HG03354 (cell line): ENCODE results near the gene VAC14.
"Not testable (repeated sequence)": the region's sequence is repeated elsewhere in the genome, so short reads cannot be mapped to it uniquely, and the experiment has no call there.

Source experiments
- ATAC-seq: cut with Tn5 transposase; IDR thresholded peaks from one replicate; pipeline ENCODE4 v1.9.1; 2021; ENCODE audit warnings: mild to moderate bottlenecking; ENCODE audit not compliant: unreplicated experiment, poor library complexity, severe bottlenecking

VAC14 gene

GRCh38 chr16:70747703-70748631 lies 53.0 kb downstream of the VAC14 start:
- no peak for ATAC-seq

GRCh38 chr16:70746708-70747424 lies 54.1 kb downstream of the VAC14 start:
- no peak for ATAC-seq

GRCh38 chr16:70746040-70746707 lies 54.8 kb downstream of the VAC14 start:
- no peak for ATAC-seq

- no peak for ATAC-seq
These were observed 55.4 kb downstream of the VAC14 start for GRCh38 chr16:70745536-70746025.

- ATAC-seq = no peak
These were observed 56.6 kb downstream of the VAC14 start for GRCh38 chr16:70744366-70744765.

- ATAC-seq = no peak
These were observed 57.2 kb downstream of the VAC14 start for GRCh38 chr16:70743791-70744190.

GRCh38 chr16:70742967-70743366 lies 58.0 kb downstream of the VAC14 start:
- ATAC-seq = not testable (repeated sequence)

- ATAC-seq = no peak
These were observed 59.2 kb downstream of the VAC14 start for GRCh38 chr16:70741783-70742125.

GRCh38 chr16:70740914-70741782 lies 59.8 kb downstream of the VAC14 start:
- no peak for ATAC-seq

- no peak for ATAC-seq
These were observed 60.6 kb downstream of the VAC14 start for GRCh38 chr16:70740174-70740913.

GRCh38 chr16:70739389-70739788 lies 61.6 kb downstream of the VAC14 start:
- no peak for ATAC-seq

- ATAC-seq = no peak
These were observed 62.6 kb downstream of the VAC14 start for GRCh38 chr16:70738083-70738977.

GRCh38 chr16:70737377-70738082 lies 63.4 kb downstream of the VAC14 start:
- peak; percentile 94 for ATAC-seq

- ATAC-seq = no peak
These were observed 64.2 kb downstream of the VAC14 start for GRCh38 chr16:70736465-70737376.

- no peak for ATAC-seq
These were observed 65.6 kb downstream of the VAC14 start for GRCh38 chr16:70735141-70735979.
